H4 (cell line): ENCODE results near the gene PHF10. TPM values are rescaled to one million over a fixed set of nuclear protein-coding genes. Genes with fewer than 3 reads are reported as not detected.
A peak's percentile ranks its signal among the peaks of the same experiment; 100 is the strongest.
"Not testable (repeated sequence)": the region's sequence is repeated elsewhere in the genome, so short reads cannot be mapped to it uniquely, and the experiment has no call there.

Experiments used
- DNase-seq: peaks from one replicate; pipeline ENCODE4 v3.0.0-alpha.2; 2015; ENCODE audit warnings: low spot score
- total RNA-seq: library from RNA; depleted of rRNA; stranded (reverse); fragments of >200 nt; shearing (Covaris generic); gene quantifications from 2 replicates; pipeline ENCODE4 v1.2.3, GENCODE V29; 2014

The PHF10 gene
- total RNA-seq, 1 experiment from 2014 or later: 12.1 TPM

DNA sequence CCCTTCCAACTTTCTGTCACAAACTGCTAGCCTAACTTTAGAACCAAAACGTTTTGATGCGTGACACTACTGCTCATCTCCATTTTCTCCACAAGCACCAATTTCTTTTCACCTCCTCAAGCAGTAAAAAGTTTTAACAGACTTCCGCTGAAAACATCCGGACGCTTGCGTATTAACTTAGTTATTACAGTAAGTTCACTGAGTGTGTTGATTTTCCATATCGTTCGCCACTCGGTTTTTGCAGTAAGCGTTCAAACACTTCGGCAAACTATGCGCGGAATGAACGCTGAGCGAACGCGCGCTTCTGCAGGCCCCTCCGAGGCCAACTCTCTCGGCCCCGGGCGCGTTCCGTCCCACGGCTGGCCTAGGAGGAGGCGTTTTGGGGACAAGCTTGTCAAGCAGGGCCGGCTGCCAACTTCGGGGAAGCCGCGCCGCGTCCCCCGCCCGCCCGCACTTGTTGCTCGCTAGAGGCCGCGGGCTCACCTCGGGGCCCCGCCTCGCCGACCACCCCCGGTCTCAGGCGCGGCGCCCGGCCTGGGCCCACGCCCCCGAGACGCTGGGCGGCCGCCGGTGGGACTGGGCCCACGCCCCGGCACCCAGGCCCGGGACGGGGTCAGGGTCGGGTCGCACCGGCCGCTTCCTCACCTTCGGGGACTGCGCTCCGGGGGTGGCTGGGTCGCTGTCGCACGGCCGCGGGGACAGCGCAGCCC lies 945 bp downstream of the PHF10 start:
- no peak for DNase-seq

DNA sequence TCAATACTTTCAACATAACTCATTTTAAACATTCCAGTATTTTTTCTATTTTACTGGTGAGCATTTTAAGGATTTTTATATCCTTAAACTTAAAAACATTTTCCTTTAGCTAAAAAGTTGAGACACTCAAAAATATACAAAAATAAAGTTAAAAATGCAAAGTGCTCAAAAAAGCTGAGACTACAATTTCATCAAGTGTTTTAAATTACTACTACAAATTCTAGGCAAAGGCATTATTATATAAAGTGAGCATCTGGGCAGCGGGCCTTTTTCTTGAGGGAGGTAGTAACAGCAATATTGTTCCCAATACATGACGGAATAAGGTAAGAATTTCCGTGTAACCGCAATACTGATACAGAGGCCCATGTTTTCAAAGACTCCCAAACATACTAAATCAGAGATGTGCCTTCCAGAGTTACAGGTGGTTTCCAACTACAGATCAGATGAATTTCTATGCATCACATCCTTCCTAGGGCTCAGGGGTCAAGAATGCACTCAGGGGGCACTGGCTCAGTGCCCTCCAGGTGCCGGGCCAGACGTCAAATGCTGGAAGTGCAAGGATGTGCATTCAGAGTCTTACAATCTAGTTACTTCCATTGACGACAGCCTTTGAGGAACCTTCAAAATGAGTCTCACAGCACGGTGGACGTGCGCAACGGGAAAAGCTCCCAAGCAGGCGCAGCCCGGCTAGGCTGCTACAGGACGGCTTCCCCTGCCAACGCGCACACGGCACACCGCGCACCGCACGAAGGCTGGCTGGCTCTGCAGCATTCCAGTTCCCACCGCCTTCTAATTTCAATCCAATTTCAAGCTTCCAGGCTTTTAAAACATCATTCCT lies 1.7 kb downstream of the PHF10 start:
- DNase-seq: peak; percentile 17

DNA sequence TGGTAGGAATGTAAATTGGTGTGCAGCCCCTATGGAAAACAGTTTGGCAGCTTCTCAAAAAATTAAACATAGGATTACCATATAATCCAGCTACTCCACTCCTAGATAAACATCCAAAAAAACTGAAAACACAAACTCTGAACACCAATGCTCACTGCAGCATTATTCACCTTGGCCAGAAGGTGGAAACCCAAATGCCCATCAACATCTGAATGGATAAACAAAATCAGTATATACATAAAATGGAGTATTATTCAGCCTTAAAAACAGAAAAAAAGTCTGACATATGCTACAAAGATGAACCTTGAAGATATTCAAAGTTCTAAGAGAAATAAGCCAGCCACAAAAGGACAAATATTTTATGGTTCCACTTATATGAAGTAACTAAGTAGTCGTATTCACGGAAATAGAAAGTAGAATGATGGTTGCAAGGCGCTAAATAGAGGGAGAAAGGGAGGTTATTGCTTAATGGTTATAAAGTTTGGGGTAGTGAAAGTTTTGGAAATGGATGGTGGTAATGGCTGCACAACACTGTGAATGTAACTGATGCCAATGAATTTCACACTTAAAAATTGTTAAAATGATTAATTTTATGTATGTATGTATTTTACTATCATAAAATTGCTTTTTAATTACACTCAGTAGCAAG lies 4.0 kb downstream of the PHF10 start:
- no peak for DNase-seq

DNA sequence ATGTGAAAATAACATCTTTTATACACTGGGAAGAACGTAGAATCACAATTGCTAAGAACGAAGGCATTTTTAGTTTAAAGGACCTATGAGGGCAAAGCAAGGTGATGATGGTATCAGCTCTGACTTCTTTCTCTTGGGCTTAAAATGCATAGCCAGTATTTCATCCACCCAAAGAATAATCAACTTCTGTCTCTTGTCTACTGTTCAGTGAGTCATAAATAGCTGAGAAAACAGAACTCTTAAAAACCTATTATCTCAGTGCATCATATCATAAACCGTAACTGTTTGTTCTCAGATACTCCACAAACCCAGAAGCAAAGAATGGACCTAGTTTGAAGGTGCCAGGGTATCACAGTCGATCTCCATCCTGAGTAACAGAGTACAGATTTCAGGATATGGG lies 5.2 kb downstream of the PHF10 start:
- no peak for DNase-seq

DNA sequence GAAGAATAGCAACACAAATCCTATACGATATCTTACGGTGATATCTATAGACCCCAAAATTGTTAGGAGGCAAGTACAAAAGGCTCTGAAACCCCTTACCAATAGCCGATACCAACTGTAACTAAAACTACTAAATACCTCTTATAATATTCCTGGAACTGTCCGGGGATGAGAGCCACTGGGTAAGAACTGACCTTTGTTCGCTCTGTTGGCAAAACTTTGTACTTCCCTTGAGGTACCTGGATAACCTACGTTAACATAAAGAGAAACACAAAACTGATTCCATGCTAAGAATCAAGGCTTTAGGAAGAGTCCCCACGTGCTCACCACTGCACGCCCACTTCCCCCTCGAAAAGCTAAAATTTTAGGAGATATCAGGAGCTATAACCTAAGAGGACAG lies 9.7 kb downstream of the PHF10 start:
- DNase-seq: no peak

DNA sequence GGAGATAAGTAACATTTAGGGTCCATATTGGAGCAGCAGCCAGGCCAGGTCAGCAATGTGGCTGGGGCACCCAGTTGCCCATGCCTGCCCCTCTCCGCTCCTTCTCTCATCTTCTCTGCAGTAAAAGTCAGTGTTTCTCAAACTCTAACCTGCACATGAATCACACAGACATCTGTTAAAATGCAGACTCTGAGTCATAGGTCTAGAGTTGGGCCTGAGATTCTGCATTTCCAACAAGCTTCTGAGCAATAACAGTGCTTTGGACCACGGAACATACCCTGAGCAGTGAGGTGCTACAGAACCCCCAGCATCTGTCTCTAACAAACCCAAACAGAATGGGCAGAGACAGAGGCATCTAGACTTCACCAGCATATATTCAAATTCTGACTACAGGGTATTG lies 10.1 kb downstream of the PHF10 start:
- no peak for DNase-seq

DNA sequence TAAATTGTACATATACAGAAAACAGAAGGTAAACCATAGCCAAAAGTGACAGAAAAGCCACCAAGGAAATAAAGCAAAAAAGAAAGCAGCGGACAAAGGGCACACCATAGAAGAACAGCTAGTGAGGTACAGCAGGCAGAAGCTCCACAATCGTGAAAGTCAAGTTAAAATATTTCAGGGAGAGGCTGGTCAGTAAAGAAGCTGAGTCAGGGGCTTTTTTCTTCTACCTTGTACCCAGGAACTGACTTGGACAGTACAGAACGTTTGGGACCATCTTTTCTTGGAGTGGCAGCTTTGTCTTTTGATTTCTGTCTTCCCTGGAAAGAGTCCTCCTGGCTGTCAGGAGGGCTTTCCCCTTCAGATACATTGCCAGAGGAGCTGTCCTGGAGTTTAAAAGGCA lies 14.3 kb downstream of the PHF10 start:
- no peak for DNase-seq

DNA sequence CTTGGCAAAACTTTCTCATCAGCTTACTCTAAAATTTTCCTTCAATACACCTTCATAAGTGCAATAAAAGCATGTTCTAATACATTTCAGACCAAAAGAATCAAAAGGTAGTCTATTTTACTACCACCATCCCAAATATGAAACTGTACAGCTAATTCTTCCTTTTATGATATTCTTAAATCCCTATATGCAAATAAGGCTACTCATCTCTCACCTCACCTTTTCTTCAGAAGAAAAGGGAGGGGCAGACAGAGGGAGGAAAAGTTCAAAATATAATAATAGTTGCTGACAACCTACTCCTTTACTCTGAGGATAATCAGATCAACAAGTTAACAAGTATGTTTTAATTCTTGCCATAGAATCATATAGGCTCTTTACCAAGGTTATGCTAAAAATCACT lies 15.0 kb downstream of the PHF10 start:
- DNase-seq: no peak

DNA sequence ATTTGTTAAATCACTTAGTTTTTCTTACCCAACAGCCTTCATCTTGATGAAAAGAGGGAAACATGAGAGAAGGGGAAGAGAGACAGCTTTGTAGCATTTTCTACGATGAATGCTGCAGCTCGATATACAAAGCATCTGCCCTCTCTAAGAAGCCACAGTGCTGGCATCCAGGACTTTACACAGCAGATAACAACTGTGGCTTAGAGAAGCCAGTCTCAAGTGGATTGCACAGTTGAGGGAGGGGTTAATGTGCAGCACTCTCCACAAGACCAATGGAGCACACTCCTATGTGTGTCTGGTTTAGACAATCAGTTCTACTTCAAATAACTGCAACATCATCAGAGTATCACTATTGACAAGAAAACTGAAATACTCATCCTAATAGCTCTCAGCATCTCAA lies 16.5 kb downstream of the PHF10 start:
- DNase-seq: no peak

DNA sequence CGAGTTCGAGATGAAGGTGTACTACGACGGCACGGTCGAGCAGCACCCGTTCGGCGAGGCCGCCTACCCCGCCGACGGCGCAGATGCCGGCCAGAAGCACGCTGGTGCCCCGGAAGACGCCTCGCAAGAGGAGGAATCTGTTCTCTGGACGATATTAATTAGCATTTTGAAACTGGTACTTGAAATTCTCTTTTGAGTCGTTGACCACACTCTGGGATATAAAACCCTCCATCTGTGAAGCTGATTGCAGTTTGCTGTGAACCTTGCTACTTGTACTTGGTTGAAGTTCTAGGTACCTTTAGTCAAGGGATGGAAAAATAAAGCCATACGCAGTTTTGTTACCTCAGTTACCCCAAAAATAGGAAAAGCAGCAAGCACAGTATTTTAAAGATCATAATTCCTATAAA lies 21.5 kb downstream of the PHF10 start:
- DNase-seq: no peak

DNA sequence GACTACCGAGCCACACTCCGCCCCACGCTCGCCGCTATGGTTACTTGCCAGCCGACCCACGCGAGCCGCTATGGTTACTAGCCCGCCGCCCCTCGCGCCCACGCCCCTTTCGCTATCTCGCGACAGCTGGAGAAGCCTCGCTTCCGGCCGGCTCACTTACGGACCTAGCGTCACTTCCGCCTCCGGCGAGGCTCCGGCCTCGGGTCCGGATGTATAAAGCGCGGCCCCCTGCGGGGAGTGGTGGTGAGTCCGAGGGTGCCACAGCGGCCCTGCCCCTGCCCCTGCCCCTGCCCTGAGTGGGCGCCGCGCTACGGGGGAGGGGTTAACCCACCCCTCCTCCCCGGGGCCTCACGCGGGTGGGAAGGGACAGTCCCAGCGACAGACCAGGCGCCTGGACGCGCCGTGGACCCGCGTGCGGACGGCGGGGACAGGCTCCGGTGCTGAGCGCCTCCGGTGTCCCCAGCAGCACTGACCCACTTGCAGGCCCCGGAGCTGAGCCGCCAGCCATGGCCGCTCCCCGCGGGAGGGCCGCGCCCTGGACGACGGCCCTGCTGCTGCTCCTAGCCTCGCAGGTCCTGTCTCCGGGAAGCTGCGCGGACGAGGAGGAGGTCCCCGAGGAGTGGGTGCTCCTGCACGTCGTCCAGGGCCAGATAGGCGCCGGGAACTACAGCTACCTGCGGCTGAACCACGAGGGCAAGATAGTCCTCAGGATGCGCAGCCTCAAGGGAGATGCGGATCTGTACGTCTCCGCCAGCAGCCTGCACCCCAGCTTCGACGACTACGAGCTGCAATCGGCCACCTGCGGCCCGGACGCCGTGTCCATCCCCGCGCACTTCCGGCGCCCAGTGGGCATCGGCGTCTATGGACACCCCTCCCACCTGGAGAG lies 22.1 kb downstream of the PHF10 start, which contains the start of the genes C6orf120 and WDR27:
TSS of gene C6orf120 (plus strand) at position 173 of the 886 bp plus-strand sequence. CDS start at position 507, 334 bp downstream.
TSS of gene WDR27 (minus strand) at position 76 of the 886 bp plus-strand sequence. CDS start 13,024 bp downstream, outside the sequence.
- DNase-seq: peak; percentile 86

DNA sequence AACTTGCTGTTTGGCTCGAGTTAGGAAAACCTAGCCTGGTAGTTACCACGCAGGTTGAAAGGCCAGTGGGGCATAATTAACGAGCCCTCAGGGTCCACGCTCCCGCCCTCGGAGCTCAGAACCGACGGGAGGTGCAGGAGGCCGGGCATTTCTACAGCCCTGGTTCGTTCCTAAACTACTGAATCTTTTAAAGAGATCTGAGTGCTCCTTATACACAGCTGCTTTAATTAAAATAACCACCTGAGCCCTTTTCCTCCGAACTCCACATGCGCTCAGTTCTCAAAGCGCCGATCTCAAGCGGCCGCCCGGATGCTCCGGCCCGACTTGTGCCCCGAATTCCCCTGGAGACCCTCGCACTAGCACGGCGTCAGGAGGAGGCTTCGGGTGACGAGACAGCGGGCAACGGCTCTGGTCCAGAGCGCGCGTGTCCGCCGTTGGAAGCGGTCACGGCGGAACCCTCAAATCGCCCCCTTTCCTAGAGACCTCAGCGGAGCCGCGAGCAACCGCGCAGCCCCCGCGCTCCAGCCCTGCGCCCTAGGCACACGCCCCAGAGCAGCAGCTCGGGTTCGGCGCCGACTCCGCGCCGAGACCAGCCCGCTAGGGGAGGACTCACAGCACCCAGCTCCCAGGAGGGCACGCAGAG lies 22.9 kb downstream of the PHF10 start:
- no peak for DNase-seq

DNA sequence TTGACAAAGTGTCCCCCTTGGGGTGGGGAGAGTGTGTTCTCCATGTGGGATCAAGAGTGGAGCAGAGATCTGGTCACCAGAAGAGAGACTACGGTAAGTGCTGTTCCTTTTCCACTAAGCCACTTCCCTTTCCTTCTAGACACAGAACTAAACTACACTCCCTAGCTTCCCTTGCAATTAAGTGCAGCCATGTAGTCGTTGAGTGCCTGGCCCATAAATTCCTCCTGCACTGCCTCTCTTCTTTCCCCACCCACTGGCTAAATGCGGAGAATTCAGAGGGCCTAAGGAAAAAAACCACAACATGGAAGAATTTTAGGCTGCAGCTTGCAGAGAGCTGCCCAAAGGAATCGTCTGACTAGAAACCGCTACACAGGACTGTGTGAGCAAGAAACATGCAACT lies 24.0 kb downstream of the PHF10 start:
- no peak for DNase-seq

DNA sequence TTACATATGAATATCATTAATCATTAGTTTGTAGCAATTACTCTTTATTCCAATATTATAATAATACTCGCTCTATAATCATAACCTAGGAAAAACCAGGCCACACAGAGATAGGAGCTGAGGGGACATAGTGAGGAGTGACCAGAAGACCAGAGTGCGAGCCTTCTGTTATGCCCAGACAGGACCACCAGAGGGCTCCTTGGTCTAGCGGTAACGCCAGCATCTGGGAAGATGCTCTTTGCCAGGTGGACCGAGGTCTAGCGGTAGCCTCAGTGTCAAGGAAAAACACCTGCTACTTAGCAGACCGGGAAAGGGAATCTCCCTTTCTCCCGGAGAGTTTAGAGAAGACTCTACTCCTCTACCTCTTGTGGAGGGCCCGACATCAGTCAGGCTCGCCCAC lies 27.2 kb downstream of the PHF10 start:
- not testable (repeated sequence) for DNase-seq

DNA sequence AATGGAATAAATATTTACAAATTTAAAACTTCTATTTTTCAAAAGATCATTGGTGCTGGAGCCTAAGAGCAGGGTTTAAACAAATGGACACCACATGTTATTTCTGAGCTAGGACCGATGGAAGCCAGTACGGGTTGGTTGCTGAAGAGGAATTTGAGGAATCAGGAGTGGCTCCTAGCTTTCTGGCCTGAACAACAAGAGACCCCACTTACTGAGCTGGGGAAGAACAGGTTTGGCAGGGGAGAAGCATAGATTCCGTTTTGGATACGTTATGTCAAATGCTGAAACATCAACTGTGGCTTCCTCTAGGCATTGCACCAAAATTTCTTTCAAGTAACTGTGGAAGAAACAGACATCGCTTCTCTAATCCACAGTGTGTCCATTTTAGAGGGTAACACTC lies 29.2 kb downstream of the PHF10 start:
- DNase-seq: no peak

DNA sequence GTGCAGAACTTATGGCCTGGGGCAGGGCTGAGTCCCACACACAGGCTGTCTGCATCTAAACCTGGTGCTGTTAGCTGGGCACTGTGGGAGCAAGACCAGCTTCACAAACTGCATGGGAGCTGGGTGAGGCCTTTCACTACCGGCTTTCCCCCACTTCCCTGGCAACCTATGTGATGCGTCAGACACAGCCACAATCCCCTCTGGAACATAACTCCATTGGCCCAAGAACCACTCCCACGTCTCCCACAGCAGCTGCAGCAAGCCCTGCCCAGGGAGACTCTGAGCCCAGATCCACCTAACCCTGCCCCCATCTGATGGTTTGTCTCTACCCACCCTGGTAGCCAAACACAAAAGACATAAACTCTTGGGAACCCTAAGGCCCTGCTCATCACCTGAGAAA lies 31.8 kb downstream of the PHF10 start:
- DNase-seq: no peak

DNA sequence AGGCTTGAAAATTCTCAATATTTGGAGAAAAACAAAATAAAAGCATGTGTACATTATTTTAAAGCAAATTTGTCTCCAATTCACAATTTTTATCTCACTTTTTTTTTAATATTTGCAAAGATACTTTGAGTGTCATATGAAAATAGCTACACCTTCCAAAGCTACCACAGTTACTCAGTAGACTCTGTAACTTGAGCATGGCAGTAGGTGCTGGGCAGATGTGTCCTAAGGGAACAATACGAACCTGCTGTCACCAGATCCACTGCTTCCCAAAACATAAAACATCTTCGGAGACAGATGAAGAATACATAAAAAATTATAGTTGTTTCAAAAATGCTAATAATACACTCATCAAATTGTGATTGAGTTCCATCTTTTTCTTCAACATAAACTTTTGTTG lies 33.0 kb downstream of the PHF10 start:
- DNase-seq: no peak

DNA sequence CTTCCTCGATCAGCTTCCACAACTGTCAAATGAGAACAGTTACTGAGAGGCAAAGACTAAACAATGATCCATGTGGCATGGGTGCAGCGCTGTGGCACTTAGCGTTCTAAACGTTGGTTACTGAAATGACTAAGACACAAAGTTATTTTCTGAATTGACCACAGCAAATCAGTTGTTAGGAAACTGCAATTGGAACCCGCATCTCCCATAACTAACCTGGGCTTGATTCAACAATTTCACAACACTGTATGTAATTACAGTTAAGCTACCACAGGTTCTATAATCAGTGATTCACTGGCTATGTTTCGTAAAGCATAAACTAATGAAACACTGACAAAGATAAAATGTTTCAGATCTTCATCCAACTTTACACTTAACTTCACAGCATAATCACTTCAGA lies 35.0 kb downstream of the PHF10 start:
- DNase-seq: peak; percentile 88

DNA sequence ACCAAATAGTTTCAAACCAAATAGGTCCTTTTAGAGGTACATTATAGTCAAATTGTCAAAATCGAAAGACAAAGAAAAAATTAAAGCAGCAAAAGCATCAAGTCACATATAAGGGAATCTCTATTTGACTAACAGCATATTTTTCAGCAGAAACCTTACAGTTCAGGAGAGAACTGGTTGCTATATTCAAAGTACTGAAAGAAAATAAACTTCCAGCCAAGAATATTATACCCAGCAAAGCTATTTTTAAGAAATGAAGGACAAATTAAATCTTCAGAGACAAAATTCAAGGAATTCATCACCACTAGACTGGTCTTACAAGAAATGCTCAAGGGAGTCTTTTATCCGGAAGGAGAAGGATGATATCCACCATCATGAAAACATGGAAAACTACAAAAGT lies 38.4 kb downstream of the PHF10 start:
- DNase-seq: no peak

DNA sequence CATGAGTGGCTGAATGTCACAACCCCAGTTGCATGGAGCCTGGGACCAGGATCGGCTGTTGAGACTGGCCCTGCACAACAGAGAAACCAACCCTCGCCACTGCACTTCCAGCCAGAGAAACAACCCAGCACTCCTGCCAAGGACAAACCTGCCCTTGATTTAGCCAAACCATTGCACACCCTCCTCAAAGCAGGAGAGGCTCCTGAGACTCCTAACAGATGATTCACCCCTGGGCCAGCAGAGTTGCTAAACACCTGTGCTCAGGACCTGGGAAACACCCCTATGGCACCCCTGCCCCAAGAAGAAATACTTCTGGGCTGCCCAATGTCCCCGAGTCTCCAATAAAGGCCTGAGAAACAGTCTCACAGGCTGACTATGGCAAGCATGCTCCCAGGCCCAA lies 40.2 kb downstream of the PHF10 start:
- DNase-seq: no peak

DNA sequence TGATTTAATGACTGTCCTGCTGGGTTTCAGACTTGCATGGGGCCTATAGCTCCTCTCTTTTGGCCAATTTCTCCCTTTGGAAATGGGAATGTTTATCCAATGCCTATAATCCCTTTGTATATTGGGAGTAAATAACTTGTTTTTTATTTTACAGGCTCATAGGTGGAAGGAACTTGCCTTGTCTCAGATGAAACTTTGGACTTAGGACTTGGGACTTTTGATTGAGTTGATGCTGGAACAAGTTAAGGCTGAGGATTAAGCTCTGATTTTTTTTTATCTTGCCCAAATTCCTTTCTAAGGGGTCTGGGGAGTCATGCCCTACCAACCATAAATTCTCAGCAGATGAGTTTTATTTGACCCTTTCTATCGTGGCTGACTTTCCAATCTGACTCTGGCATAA lies 46.0 kb downstream of the PHF10 start:
- DNase-seq: no peak
